IMR-90 (cell line): ENCODE measurements around the gene ADGRF4. TPM values are rescaled to one million over a fixed set of nuclear protein-coding genes. Genes with fewer than 3 reads are reported as not detected.

Source experiments
- ATAC-seq: fragments of 200-7000 bp; cut with Tn5 transposase; 2 replicates; pipeline ENCODE4 v1.9.1; 2020; ENCODE audit warnings: low read depth, mild to moderate bottlenecking, moderate library complexity
- BruUV-seq: library from RNA; stranded (reverse); fragments of 400-500 nt; replicated peaks from 2 replicates; lab custom pipeline; 2021; lab: Mats Ljungman, UMichigan
- CTCF ChIA-PET: fragments of 300-600 bp; formaldehyde crosslinking; extraction: SDS; loops from one replicate; lab custom pipeline; 2021; ENCODE audit warnings: antibody characterized with exemption; lab: Yijun Ruan, JAX
- POLR2A ChIA-PET: fragments of 300-600 bp; sonication (Branson Sonifier 250); formaldehyde crosslinking; loops from one replicate; lab custom pipeline; 2022; ENCODE audit warnings: antibody characterized with exemption; ENCODE audit not compliant: unreplicated experiment; lab: Charles Lee
- DNase-seq: peaks from one replicate; pipeline ENCODE4 v3.0.0; 2013
- H2AFZ ChIP-seq: replicated peaks from 2 replicates; pipeline ENCODE3; 2013; ENCODE audit warnings: low read length, mild to moderate bottlenecking; ENCODE audit not compliant: poor library complexity
- H2AK5ac ChIP-seq: 2 replicates; pipeline ENCODE4 v1.6.1; 2013; ENCODE audit warnings: low read depth, low read length, inconsistent platforms
- H2AK9ac ChIP-seq: replicated peaks from 2 replicates; pipeline ENCODE3; 2013; ENCODE audit warnings: mild to moderate bottlenecking, low read depth, low read length, moderate library complexity; ENCODE audit not compliant: poor library complexity
- H2BK120ac ChIP-seq: 2 replicates; pipeline ENCODE4 v1.6.1; 2013; ENCODE audit warnings: low read depth, low read length, inconsistent platforms
- H2BK15ac ChIP-seq: 3 replicates; pipeline ENCODE4 v1.6.1; 2013; ENCODE audit warnings: low read depth, low read length, inconsistent platforms
- H2BK20ac ChIP-seq: 2 replicates; pipeline ENCODE4 v1.6.1; 2013; ENCODE audit warnings: low read depth, mild to moderate bottlenecking, inconsistent platforms, low read length, moderate library complexity
- H2BK5ac ChIP-seq: 2 replicates; pipeline ENCODE4 v1.6.1; 2013; ENCODE audit warnings: mild to moderate bottlenecking, low read depth, low read length, inconsistent platforms; ENCODE audit not compliant: poor library complexity, severe bottlenecking
- H3K14ac ChIP-seq: replicated peaks from 2 replicates; pipeline ENCODE4 v1.6.1; 2013; ENCODE audit warnings: low read depth, low read length, inconsistent platforms
- H3K18ac ChIP-seq: 2 replicates; pipeline ENCODE4 v1.6.1; 2013; ENCODE audit warnings: low read depth, low read length, control low read depth
- H3K23ac ChIP-seq: 2 replicates; pipeline ENCODE4 v1.6.1; 2013; ENCODE audit warnings: low read depth, low read length, inconsistent platforms
- H3K27ac ChIP-seq: 2 replicates; pipeline ENCODE4 v1.5.1; 2013; ENCODE audit warnings: mild to moderate bottlenecking, control low read depth, low read length; ENCODE audit not compliant: insufficient read depth
- H3K27me3 ChIP-seq: 2 replicates; pipeline ENCODE4 v1.6.1; 2013; ENCODE audit warnings: low read length; ENCODE audit not compliant: control insufficient read depth, insufficient read depth
- H3K36me3 ChIP-seq: 2 replicates; pipeline ENCODE4 v1.6.1; 2013; ENCODE audit warnings: low read length, mixed read lengths; ENCODE audit not compliant: control insufficient read depth, insufficient read depth
- H3K4ac ChIP-seq: 2 replicates; pipeline ENCODE4 v1.6.1; 2013; ENCODE audit warnings: low read depth, low read length, inconsistent platforms
- H3K4me1 ChIP-seq: 2 replicates; pipeline ENCODE4 v1.6.1; 2013; ENCODE audit warnings: low read length, mixed read lengths; ENCODE audit not compliant: control insufficient read depth, insufficient read depth
- H3K4me2 ChIP-seq: 2 replicates; pipeline ENCODE4 v1.6.1; 2013; ENCODE audit warnings: low read depth, mild to moderate bottlenecking, control low read depth, low read length, moderate library complexity
- H3K4me3 ChIP-seq: 2 replicates; pipeline ENCODE4 v1.5.1; 2013; ENCODE audit warnings: low read depth, mild to moderate bottlenecking, control low read depth, low read length, moderate library complexity; ENCODE audit not compliant: insufficient read depth
- H3K56ac ChIP-seq: 2 replicates; pipeline ENCODE4 v1.6.1; 2013; ENCODE audit warnings: low read length, inconsistent platforms; ENCODE audit not compliant: insufficient read depth; ENCODE audit errors: extremely low read depth
- H3K79me1 ChIP-seq, 2 experiments: 2 replicates each; pipeline ENCODE4 v1.6.1; 2013; ENCODE audit warnings: low read length in 2 of 2, inconsistent platforms in 1 of 2, low read depth in 1 of 2
- H3K9ac ChIP-seq: 2 replicates; pipeline ENCODE4 v1.6.1; 2013; ENCODE audit warnings: low read depth, low read length, control low read depth
- H3K9me1 ChIP-seq: 2 replicates; pipeline ENCODE4 v1.6.1; 2013; ENCODE audit warnings: low read length, inconsistent platforms; ENCODE audit not compliant: insufficient read depth
- H3K9me3 ChIP-seq: 2 replicates; pipeline ENCODE4 v1.6.1; 2013; ENCODE audit warnings: low read length; ENCODE audit not compliant: control insufficient read depth, insufficient read depth
- H4K20me1 ChIP-seq: 2 replicates; pipeline ENCODE4 v1.6.1; 2013; ENCODE audit warnings: low read length, inconsistent platforms; ENCODE audit not compliant: insufficient read depth
- H4K5ac ChIP-seq: 2 replicates; pipeline ENCODE4 v1.6.1; 2013; ENCODE audit warnings: mild to moderate bottlenecking, low read depth, low read length, control low read depth
- H4K8ac ChIP-seq, 2 experiments: 2 replicates each; pipeline ENCODE4 v1.6.1; 2013; ENCODE audit warnings: low read depth in 2 of 2, low read length in 2 of 2, control low read depth in 1 of 2, inconsistent platforms in 1 of 2
- H4K91ac ChIP-seq: 2 replicates; pipeline ENCODE4 v1.6.1; 2013; ENCODE audit warnings: low read depth, low read length, inconsistent platforms; ENCODE audit not compliant: insufficient read depth
- BHLHE40 ChIP-seq: fragments of 150-350 bp; IDR thresholded peaks from 2 replicates; pipeline ENCODE4 v1.6.1; 2016; ENCODE audit warnings: mild to moderate bottlenecking, low read depth, low read length
- CEBPB ChIP-seq: IDR thresholded peaks from 2 replicates; pipeline ENCODE4 v1.6.1; 2012; ENCODE audit warnings: low read depth, low read length, improper control_type of control experiment
- CHD1 ChIP-seq: IDR thresholded peaks from 2 replicates; pipeline ENCODE4 v1.6.1; 2012; ENCODE audit warnings: low read depth, low read length, improper control_type of control experiment
- FOS ChIP-seq: fragments of 150-350 bp; IDR thresholded peaks from 2 replicates; pipeline ENCODE4 v1.6.1; 2016; ENCODE audit warnings: low read depth, low read length
- MAZ ChIP-seq: IDR thresholded peaks from 2 replicates; pipeline ENCODE4 v1.6.1; 2012; ENCODE audit warnings: low read depth, mild to moderate bottlenecking, low read length, improper control_type of control experiment, moderate library complexity, borderline replicate concordance
- POLR2A ChIP-seq: IDR thresholded peaks from 2 replicates; pipeline ENCODE4 v1.6.1; 2012; ENCODE audit warnings: mild to moderate bottlenecking, low read depth, low read length
- RFX5 ChIP-seq: IDR thresholded peaks from 2 replicates; pipeline ENCODE4 v1.8.0; 2012; ENCODE audit warnings: low read depth, mild to moderate bottlenecking, low read length, moderate library complexity
- SMC3 ChIP-seq: fragments of 150-350 bp; IDR thresholded peaks from 2 replicates; pipeline ENCODE4 v1.6.1; 2016; ENCODE audit warnings: low read depth, mild to moderate bottlenecking, antibody characterized with exemption, low read length, moderate library complexity
- USF2 ChIP-seq: fragments of 150-350 bp; IDR thresholded peaks from 2 replicates; pipeline ENCODE4 v1.6.1; 2017; ENCODE audit warnings: mild to moderate bottlenecking, antibody characterized with exemption, low read length, low read depth
- WGBS, 2 experiments: methylation state at CpG; one replicate each; pipeline versions ENCODE4 v1.1.5 to v1.1.7; 2013; ENCODE audit warnings: missing lambda C conversion rate in 2 of 2; ENCODE audit not compliant: insufficient read length in 1 of 2; ENCODE audit errors: extremely low coverage in 2 of 2; 5-methylcytosine and 5-hydroxymethylcytosine counted together
- dilution Hi-C: fragments of 300-500 bp; cut with HindIII; formaldehyde crosslinking; loops from one replicate; pipeline ENCODE4 v1.14.3; 2018; ENCODE audit warnings: low sequenced_read_pairs; ENCODE audit not compliant: unreplicated experiment
- in situ Hi-C: fragments of 300-500 bp; cut with MboI; formaldehyde crosslinking; loops from 3 replicates; pipeline ENCODE4 v1.14.3; 2019; ENCODE audit warnings: low sequenced_read_pairs, inconsistent platforms, mixed read lengths
- intact Hi-C: fragments of 100-400 bp; cut with micrococcal nuclease; formaldehyde crosslinking; loops from 2 replicates; pipeline ENCODE4 v1.10.0; 2022
- polyA plus RNA-seq, 3 experiments: library from polyadenylated mRNA; depleted of rRNA; stranded (reverse); fragments of >200 nt; gene quantifications; 2 replicates each; pipeline ENCODE4 v1.2.3, GENCODE V29; 2012; ENCODE audit warnings: low replicate concordance in 1 of 3
- total RNA-seq: library from RNA; depleted of rRNA; stranded (reverse); fragments of >200 nt; gene quantifications from 2 replicates; pipeline ENCODE4 v1.2.3, GENCODE V29; 2012
- TF ChIP-seq, protein P1 (sequence below): fragments of 150-350 bp; IDR thresholded peaks from 2 replicates; pipeline ENCODE4 v1.6.1; 2016; ENCODE audit warnings: low read depth, mild to moderate bottlenecking, low read length, moderate library complexity, borderline replicate concordance

Gene ADGRF4
- total and polyA plus RNA-seq, 2 of the 4 experiments (the other 2 are of a cell fraction): under 0.01 to 0.02 TPM

GRCh38 chr6:47654255-47654654 lies 44.1 kb upstream of the ADGRF4 start:
- H2BK5ac ChIP-seq: no peak overlapping the region
- no peak overlapping the region for H2AFZ ChIP-seq
- H2BK120ac ChIP-seq: no peak overlapping the region
- in situ Hi-C loops (no loop called here), intact Hi-C loops (no loop called here), dilution Hi-C loops (no loop called here)
- no peak overlapping the region for H2AK9ac ChIP-seq
- H4K5ac ChIP-seq: no peak overlapping the region
- no peak overlapping the region for H3K18ac ChIP-seq
- no peak overlapping the region for H3K23ac ChIP-seq
- H3K27me3 ChIP-seq: no peaks in the 10 kb centered on the region; the same call in 1 of the 2 replicates
- ATAC-seq (no peak), DNase-seq (no peak)
- no peaks in the 10 kb centered on the region for H3K4me1 ChIP-seq
- no peak overlapping the region for H3K56ac ChIP-seq
- no peak overlapping the region for H4K8ac ChIP-seq
- H3K4ac ChIP-seq: no peak overlapping the region
- no peak overlapping the region for H3K4me2 ChIP-seq
- H3K14ac ChIP-seq: no peak overlapping the region
- H3K9me3 ChIP-seq: no peaks in the 10 kb centered on the region
- no peak overlapping the region for H2AK5ac ChIP-seq
- POLR2A ChIA-PET: no interaction called here
- H4K20me1 ChIP-seq: no peaks in the 10 kb centered on the region
- no peak overlapping the region for H2BK20ac ChIP-seq
- H2BK15ac ChIP-seq: no peak overlapping the region
- H3K36me3 ChIP-seq: no peaks in the 10 kb centered on the region
- H3K4me3 ChIP-seq: no peak overlapping the region
- H3K27ac ChIP-seq: no peak overlapping the region
- BruUV-seq: no TSS peak
- H3K79me1 ChIP-seq: no peaks in the 10 kb centered on the region
- no CpG with 5 or more reads among the region's 4 CpGs for WGBS, 2 experiments
- H3K9me1 ChIP-seq: no peaks in the 10 kb centered on the region
- TF ChIP-seq BHLHE40 (no peak), USF2 (no peak), RFX5 (no peak), FOS (no peak), MAZ (no peak), POLR2A (no peak), SMC3 (no peak), CEBPB (no peak), CHD1 (no peak)
- TF ChIP-seq, protein P1, sequence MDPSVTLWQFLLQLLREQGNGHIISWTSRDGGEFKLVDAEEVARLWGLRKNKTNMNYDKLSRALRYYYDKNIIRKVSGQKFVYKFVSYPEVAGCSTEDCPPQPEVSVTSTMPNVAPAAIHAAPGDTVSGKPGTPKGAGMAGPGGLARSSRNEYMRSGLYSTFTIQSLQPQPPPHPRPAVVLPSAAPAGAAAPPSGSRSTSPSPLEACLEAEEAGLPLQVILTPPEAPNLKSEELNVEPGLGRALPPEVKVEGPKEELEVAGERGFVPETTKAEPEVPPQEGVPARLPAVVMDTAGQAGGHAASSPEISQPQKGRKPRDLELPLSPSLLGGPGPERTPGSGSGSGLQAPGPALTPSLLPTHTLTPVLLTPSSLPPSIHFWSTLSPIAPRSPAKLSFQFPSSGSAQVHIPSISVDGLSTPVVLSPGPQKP: no peak
- no peak overlapping the region for H4K91ac ChIP-seq
- no peak overlapping the region for H3K9ac ChIP-seq
- CTCF ChIA-PET: interaction anchor here (1.2 kb wide), 1 partner anchor 1755 kb away, joined by 3 read pairs; no protein-coding TSS in a partner anchor
